ENCODE measurements around the gene TMUB1. TPM values are rescaled to one million over a fixed set of nuclear protein-coding genes. Genes with fewer than 3 reads are reported as not detected.
A peak's percentile ranks its signal among the peaks of the same experiment; 100 is the strongest.

TMUB1 gene
- total and polyA plus RNA-seq, 10 donors: 27.1 to 73.4 (median 39.4) TPM

- intact Hi-C loops (cut with DNase I; ENCODE audit: low total_unique reads): no loop called here
- no peak overlapping the region for H3K27ac ChIP-seq
- H3K4me1 ChIP-seq: peaks cover 19 to 33% (median 26%) of the 10 kb centered on the region in 6 donors
- TF ChIP-seq POLR2A (IDR thresholded peaks at IDR 0.05) (no peak), POLR2AphosphoS5 (IDR thresholded peaks at IDR 0.05) (peak; percentile 22 to 70 (median 35))
- DNase-seq: no peak
- 92 to 96% (median 93%) methylated on average over 23 to 26 of the region's 26 CpGs for WGBS, 5 donors
- no peaks in the 10 kb centered on the region for H3K9me3 ChIP-seq
- H3K4me3 ChIP-seq: no peak overlapping the region
- peaks cover 0 to 96% (median 72%) of the 10 kb centered on the region in 6 donors for H3K36me3 ChIP-seq
- no peaks in the 10 kb centered on the region for H3K27me3 ChIP-seq (replicated peaks in 1 of 7)
These were observed 8.3 kb downstream of the TMUB1 start for GRCh38 chr7:151074817-151075661.

- Histone ChIP-seq H3K27ac (peak overlapping the region in 1 of 8 donors; percentile 13), H3K4me1 (peaks cover 9 to 22% (median 16%) of the 10 kb centered on the region in 6 donors), H3K27me3 (replicated peaks in 1 of 7) (no peaks in the 10 kb centered on the region), H3K9me3 (no peaks in the 10 kb centered on the region), H3K36me3 (peaks cover 0 to 100% (median 81%) of the 10 kb centered on the region in 6 donors), H3K4me3 (no peak overlapping the region)
- intact Hi-C loops (cut with DNase I; ENCODE audit: low total_unique reads): no loop called here
- DNase-seq: no peak
- TF ChIP-seq POLR2A (IDR thresholded peaks at IDR 0.05): no peak
- TF ChIP-seq POLR2AphosphoS5 (IDR thresholded peaks at IDR 0.05): peak in 1 of 3 donors; percentile 32
- 85 to 88% (median 86%) methylated on average over 8 to 17 of the region's 17 CpGs for WGBS, 5 donors
These were observed 9.3 kb downstream of the TMUB1 start for GRCh38 chr7:151073990-151074389.

DNA sequence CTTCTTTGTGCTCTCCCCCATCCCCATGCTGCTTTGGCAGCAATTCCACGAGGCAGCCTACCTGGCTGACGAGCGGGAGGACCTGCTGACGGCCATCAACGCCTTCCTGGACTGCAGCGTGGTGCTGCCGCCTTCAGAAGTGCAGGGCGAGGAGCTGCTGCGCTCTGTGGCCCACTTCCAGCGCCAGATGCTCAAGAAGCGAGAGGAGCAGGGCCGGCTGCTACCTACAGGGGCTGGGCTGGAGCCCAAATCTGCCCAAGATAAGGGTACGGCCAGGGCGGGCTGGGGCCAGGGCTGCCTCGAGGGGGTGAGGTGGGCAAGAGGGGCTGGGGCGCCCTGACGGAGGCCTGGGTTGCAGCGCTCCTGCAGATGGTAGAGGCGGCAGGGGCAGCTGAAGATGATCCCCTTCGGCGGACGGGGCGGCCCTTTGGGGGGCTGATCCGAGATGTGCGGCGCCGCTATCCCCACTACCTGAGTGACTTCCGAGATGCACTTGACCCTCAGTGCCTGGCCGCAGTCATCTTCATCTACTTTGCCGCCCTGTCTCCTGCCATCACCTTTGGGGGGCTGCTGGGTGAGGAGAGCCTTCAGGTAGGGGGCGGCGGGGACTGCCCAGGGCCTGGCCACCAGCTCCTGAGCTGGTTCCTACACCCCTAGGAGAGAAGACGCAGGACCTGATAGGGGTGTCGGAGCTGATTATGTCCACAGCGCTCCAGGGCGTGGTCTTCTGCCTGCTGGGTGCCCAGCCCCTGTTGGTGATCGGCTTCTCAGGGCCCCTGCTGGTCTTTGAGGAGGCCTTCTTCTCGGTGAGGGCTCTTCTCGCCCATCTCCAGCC, 12.0 kb downstream of the TMUB1 start:
- WGBS, 5 donors: 93 to 96% (median 95%) methylated on average over 39 of the region's 39 CpGs
- intact Hi-C loops (cut with DNase I; ENCODE audit: low total_unique reads): no loop called here

DNA sequence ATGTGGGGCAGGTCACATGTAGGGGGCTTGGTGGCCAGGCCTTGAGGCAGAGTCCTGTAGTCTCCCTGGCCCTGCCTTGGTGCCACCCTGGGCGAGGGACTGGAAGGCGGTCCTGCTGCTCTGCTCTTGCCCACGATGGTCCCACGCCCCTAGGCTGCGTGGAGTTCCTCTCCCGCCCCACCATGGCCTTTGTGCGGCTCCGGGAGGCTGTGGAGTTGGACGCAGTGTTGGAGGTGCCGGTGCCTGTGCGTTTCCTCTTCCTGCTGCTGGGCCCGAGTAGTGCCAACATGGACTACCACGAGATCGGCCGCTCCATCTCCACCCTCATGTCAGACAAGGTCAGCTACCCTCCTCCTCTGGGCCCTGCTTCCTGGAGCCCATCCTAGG, 12.7 kb downstream of the TMUB1 start:
- no peak overlapping the region for H3K4me3 ChIP-seq
- 91 to 100% (median 92%) methylated on average over 4 to 15 of the region's 15 CpGs; no CpG with 5 or more reads in 1 of the 5 donors for WGBS, 5 donors
- H3K9me3 ChIP-seq: no peaks in the 10 kb centered on the region
- no peak overlapping the region for H3K27ac ChIP-seq
- H3K36me3 ChIP-seq: peaks cover 0 to 100% (median 96%) of the 10 kb centered on the region in 6 donors
- DNase-seq: no peak
- TF ChIP-seq, protein P1, sequence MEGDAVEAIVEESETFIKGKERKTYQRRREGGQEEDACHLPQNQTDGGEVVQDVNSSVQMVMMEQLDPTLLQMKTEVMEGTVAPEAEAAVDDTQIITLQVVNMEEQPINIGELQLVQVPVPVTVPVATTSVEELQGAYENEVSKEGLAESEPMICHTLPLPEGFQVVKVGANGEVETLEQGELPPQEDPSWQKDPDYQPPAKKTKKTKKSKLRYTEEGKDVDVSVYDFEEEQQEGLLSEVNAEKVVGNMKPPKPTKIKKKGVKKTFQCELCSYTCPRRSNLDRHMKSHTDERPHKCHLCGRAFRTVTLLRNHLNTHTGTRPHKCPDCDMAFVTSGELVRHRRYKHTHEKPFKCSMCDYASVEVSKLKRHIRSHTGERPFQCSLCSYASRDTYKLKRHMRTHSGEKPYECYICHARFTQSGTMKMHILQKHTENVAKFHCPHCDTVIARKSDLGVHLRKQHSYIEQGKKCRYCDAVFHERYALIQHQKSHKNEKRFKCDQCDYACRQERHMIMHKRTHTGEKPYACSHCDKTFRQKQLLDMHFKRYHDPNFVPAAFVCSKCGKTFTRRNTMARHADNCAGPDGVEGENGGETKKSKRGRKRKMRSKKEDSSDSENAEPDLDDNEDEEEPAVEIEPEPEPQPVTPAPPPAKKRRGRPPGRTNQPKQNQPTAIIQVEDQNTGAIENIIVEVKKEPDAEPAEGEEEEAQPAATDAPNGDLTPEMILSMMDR (IDR thresholded peaks at IDR 0.05 in 8 of 11, conservative IDR thresholded peaks at IDR 0.05 in 3 of 11): no peak
- TF ChIP-seq POLR2AphosphoS5 (IDR thresholded peaks at IDR 0.05): peak in 1 of 3 donors; percentile 48
- no peaks in the 10 kb centered on the region for H3K4me1 ChIP-seq
- intact Hi-C loops (cut with DNase I; ENCODE audit: low total_unique reads): no loop called here
- no peaks in the 10 kb centered on the region for H3K27me3 ChIP-seq (replicated peaks in 1 of 7)

More for the DNA sequence above, 12.0 kb downstream of the TMUB1 start:
- no peaks in the 10 kb centered on the region for H3K4me1 ChIP-seq
- TF ChIP-seq POLR2A (IDR thresholded peaks at IDR 0.05): no peak
- TF ChIP-seq, protein P1 (IDR thresholded peaks at IDR 0.05 in 8 of 11, conservative IDR thresholded peaks at IDR 0.05 in 3 of 11): no peak
- no peak for TF ChIP-seq POLR2AphosphoS5 (IDR thresholded peaks at IDR 0.05)
- H3K36me3 ChIP-seq: peaks cover 0 to 100% (median 96%) of the 10 kb centered on the region in 6 donors
- no peaks in the 10 kb centered on the region for H3K9me3 ChIP-seq
- no peaks in the 10 kb centered on the region for H3K27me3 ChIP-seq (replicated peaks in 1 of 7)
- no peak overlapping the region for H3K27ac ChIP-seq
- DNase-seq: no peak
- H3K4me3 ChIP-seq: no peak overlapping the region

Measured in spleen (tissue), 11 donors.